Tibial nerve (tissue), 3 donors: Measurements from ENCODE around the gene RPS25.
"Not testable (repeated sequence)": the region's sequence is repeated elsewhere in the genome, so short reads cannot be mapped to it uniquely, and the experiment has no call there.

Experiments
- CTCF ChIP-seq, 5 experiments: fragments of 200-600 bp in 3 of 5; fragments of 450-650 bp in 2 of 5; sonication (generic) in 3 of 5; IDR thresholded peaks; one replicate each; pipeline ENCODE4 v1.5.1; 2016 to 2019; ENCODE audit warnings: antibody characterized with exemption in 5 of 5, mild to moderate bottlenecking in 3 of 5, moderate library complexity in 2 of 5
- POLR2A ChIP-seq, 2 donors: fragments of 450-650 bp; IDR thresholded peaks; one replicate each; pipeline ENCODE4 v1.6.1; 2017; ENCODE audit warnings: antibody characterized with exemption in 2 of 2, mild to moderate bottlenecking in 2 of 2, moderate library complexity in 2 of 2

DNA sequence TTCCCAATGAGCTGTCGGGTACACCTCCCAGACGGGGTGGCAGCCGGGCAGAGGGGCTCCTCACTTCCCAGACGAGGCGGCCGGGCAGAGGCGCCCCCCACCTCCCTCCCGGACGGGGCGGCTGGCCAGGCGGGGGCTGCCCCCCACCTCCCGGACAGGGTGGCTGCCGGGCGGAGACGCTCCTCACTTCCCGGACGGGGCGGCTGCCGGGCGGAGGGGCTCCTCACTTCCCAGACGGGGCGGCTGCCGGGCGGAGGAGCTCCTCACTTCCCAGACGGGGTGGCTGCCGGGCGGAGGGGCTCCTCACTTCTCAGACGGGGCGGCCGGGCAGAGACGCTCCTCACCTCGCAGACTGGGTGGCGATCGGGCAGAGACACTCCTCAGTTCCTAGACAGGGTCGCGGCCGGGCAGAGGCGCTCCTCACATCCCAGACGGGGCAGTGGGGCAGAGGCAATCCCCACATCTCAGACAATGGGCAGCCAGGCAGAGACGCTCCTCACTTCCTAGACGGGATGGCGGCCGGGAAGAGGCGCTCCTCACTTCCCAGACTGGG, 26.6 kb downstream of the RPS25 start:
- TF ChIP-seq CTCF, POLR2A (IDR thresholded peaks at IDR 0.05): not testable (repeated sequence)
